K562 (cell line): ENCODE results near the gene B3GNT9.

Experiments used
- CTCF ChIP-seq, 3 experiments: IDR thresholded peaks in 2 of 3; conservative IDR thresholded peaks in 1 of 3; 2 replicates each; pipeline ENCODE4 v1.5.1; 2011 to 2012; ENCODE audit warnings: low read length in 3 of 3, mild to moderate bottlenecking in 3 of 3, control low read depth in 2 of 3, improper control_type of control experiment in 1 of 3, inconsistent platforms in 1 of 3, low read depth in 1 of 3, mixed read lengths in 1 of 3, moderate library complexity in 1 of 3; ENCODE audit not compliant: insufficient read depth in 2 of 3
- MITF ChIP-seq: IDR thresholded peaks from 2 replicates; pipeline ENCODE4 v1.6.1; 2014; ENCODE audit warnings: antibody characterized with exemption
- POLR2A ChIP-seq: fragments of 450-650 bp; conservative IDR thresholded peaks from 2 replicates; pipeline ENCODE4 v1.6.1; 2016
- ZC3H4 ChIP-seq: sonication (generic); formaldehyde crosslinking; IDR thresholded peaks from 2 replicates; pipeline ENCODE4 v1.9.0; 2021; ENCODE audit warnings: missing genetic modification reagents, borderline replicate concordance
- ZNF124 ChIP-seq: sonication (generic); formaldehyde crosslinking; IDR thresholded peaks from 2 replicates; pipeline ENCODE4 v1.8.1; 2022; ENCODE audit warnings: missing genetic modification reagents

- no peak for TF ChIP-seq MITF
- TF ChIP-seq POLR2A, result no peak
- TF ChIP-seq ZC3H4 (CRISPR knock-in tag), result no peak
- no peak for TF ChIP-seq CTCF (IDR thresholded peaks at IDR 0.05 in 2 of 3, conservative IDR thresholded peaks at IDR 0.05 in 1 of 3; ENCODE audit: insufficient read depth in 2 of 3, low read depth in 1 of 3, low read length in 3 of 3)
- no peak for TF ChIP-seq ZNF124 (CRISPR knock-in tag)
Measured at GRCh38 chr16:67190041-67190440, 39.2 kb upstream of the B3GNT9 start, which contains the start of gene EXOC3L1.
